Measurements from ENCODE around the gene KLHL14.
"Not testable (repeated sequence)": the region's sequence is repeated elsewhere in the genome, so short reads cannot be mapped to it uniquely, and the experiment has no call there.

Gene KLHL14

GRCh38 chr18:32772581-32773381, at the start of gene KLHL14:
KLHL14 (minus strand) TSS chr18:32773023; CDS start chr18:32770591, 2,432 bp downstream.
- no peak for DNase-seq (ENCODE audit: low read depth)

- DNase-seq (ENCODE audit: low read depth) = no peak
These were observed 49.4 kb upstream of the KLHL14 start for GRCh38 chr18:32822197-32822596.

GRCh38 chr18:32815881-32816280, 43.1 kb upstream of the KLHL14 start:
- DNase-seq (ENCODE audit: low read depth) = no peak

GRCh38 chr18:32812342-32812741, 39.5 kb upstream of the KLHL14 start:
- no peak for DNase-seq (ENCODE audit: low read depth)

GRCh38 chr18:32810314-32810713, 37.5 kb upstream of the KLHL14 start:
- DNase-seq (ENCODE audit: low read depth) = no peak

- no peak for DNase-seq (ENCODE audit: low read depth)
These were observed 32.5 kb upstream of the KLHL14 start for GRCh38 chr18:32805354-32805753.

- no peak for DNase-seq (ENCODE audit: low read depth)
These were observed 31.5 kb upstream of the KLHL14 start for GRCh38 chr18:32804134-32804888.

GRCh38 chr18:32803568-32803967, 30.7 kb upstream of the KLHL14 start:
- DNase-seq (ENCODE audit: low read depth) = no peak

- DNase-seq (ENCODE audit: low read depth) = no peak
These were observed 30.0 kb upstream of the KLHL14 start for GRCh38 chr18:32802591-32803451.

GRCh38 chr18:32801228-32801627, 28.4 kb upstream of the KLHL14 start:
- DNase-seq (ENCODE audit: low read depth) = no peak

GRCh38 chr18:32798209-32798960, 25.6 kb upstream of the KLHL14 start:
- no peak for DNase-seq (ENCODE audit: low read depth)

GRCh38 chr18:32794667-32795066, 21.8 kb upstream of the KLHL14 start:
- DNase-seq (ENCODE audit: low read depth) = not testable (repeated sequence)

- DNase-seq (ENCODE audit: low read depth) = no peak
These were observed 6.2 kb upstream of the KLHL14 start for GRCh38 chr18:32779010-32779409.

GRCh38 chr18:32777049-32777448, 4.2 kb upstream of the KLHL14 start:
- DNase-seq (ENCODE audit: low read depth) = no peak

GRCh38 chr18:32776561-32776960, 3.7 kb upstream of the KLHL14 start:
- no peak for DNase-seq (ENCODE audit: low read depth)

GRCh38 chr18:32775628-32776027, 2.8 kb upstream of the KLHL14 start:
- DNase-seq (ENCODE audit: low read depth) = no peak

GRCh38 chr18:32773382-32773712, 524 bp upstream of the KLHL14 start:
- no peak for DNase-seq (ENCODE audit: low read depth)

GRCh38 chr18:32771871-32772580, 797 bp downstream of the KLHL14 start:
- DNase-seq (ENCODE audit: low read depth) = no peak

GRCh38 chr18:32771169-32771751, 1.6 kb downstream of the KLHL14 start:
- DNase-seq (ENCODE audit: low read depth) = no peak

- DNase-seq (ENCODE audit: low read depth) = no peak
These were observed 2.1 kb downstream of the KLHL14 start for GRCh38 chr18:32770666-32771168.
